Bone marrow (tissue), 2 donors: ENCODE measurements around the gene UBA1.
A peak's percentile ranks its signal among the peaks of the same experiment; 100 is the strongest.

Source experiments
- DNase-seq, 2 donors: peaks; one replicate each; lab custom pipeline; 2025; lab: John Stamatoyannopoulos, UW

The UBA1 gene

GRCh38 chrX:47193475-47194193 is at the start of gene UBA1:
TSS of gene UBA1 (plus strand) at chrX:47193829. CDS start at chrX:47198803, 4,974 bp downstream.
- peak; percentile 45 to 88 for DNase-seq

- DNase-seq, result peak in 1 of 2 donors; percentile 35
These were observed 49.6 kb upstream of the UBA1 start for GRCh38 chrX:47143894-47144625.

- peak; percentile 68 to 83 for DNase-seq
These were observed 48.8 kb upstream of the UBA1 start, which contains the start of the genes NDUFB11 and RBM10 for GRCh38 chrX:47144626-47145394. TSS of gene NDUFB11 (minus strand) at chrX:47144702. CDS start at chrX:47144679, 23 bp downstream. TSS of gene RBM10 (plus strand) at chrX:47145221. CDS start at chrX:47147482, 2,261 bp downstream.

GRCh38 chrX:47145395-47146120 is 48.1 kb upstream of the UBA1 start:
- DNase-seq, result no peak

- no peak for DNase-seq
These were observed 47.3 kb upstream of the UBA1 start for GRCh38 chrX:47146121-47146935.

- no peak for DNase-seq
These were observed 46.4 kb upstream of the UBA1 start for GRCh38 chrX:47146936-47147859.

GRCh38 chrX:47148946-47149345 is 44.7 kb upstream of the UBA1 start:
- DNase-seq, result no peak

GRCh38 chrX:47151435-47151834 is 42.2 kb upstream of the UBA1 start:
- no peak for DNase-seq

GRCh38 chrX:47156611-47157520 is 36.8 kb upstream of the UBA1 start:
- no peak for DNase-seq

GRCh38 chrX:47158131-47158530 is 35.5 kb upstream of the UBA1 start:
- no peak for DNase-seq

GRCh38 chrX:47158781-47159180 is 34.8 kb upstream of the UBA1 start:
- DNase-seq, result no peak

- DNase-seq, result no peak
These were observed 32.8 kb upstream of the UBA1 start for GRCh38 chrX:47160781-47161180.

- DNase-seq, result no peak
These were observed 30.6 kb upstream of the UBA1 start for GRCh38 chrX:47162927-47163583.

GRCh38 chrX:47164420-47164819 is 29.2 kb upstream of the UBA1 start:
- DNase-seq, result no peak

- DNase-seq, result no peak
These were observed 27.5 kb upstream of the UBA1 start for GRCh38 chrX:47166126-47166525.

GRCh38 chrX:47168495-47169073 is 25.0 kb upstream of the UBA1 start:
- DNase-seq, result no peak

GRCh38 chrX:47169273-47169672 is 24.4 kb upstream of the UBA1 start:
- no peak for DNase-seq
